Fibroblast of pulmonary artery (primary cell): ENCODE data around the gene DNAJC22.

ENCODE experiments used
- DNase-seq: peaks from one replicate; pipeline ENCODE4 v3.0.0-alpha.2; 2010; ENCODE audit warnings: low read depth
- H3K4me3 ChIP-seq: replicated peaks from 2 replicates; pipeline ENCODE4 v1.5.1; 2011; ENCODE audit warnings: low read depth, mild to moderate bottlenecking, control low read depth, low read length, moderate library complexity
- TF ChIP-seq, protein P1 (sequence below): IDR thresholded peaks from 2 replicates; pipeline ENCODE4 v1.5.1; 2011; ENCODE audit warnings: mild to moderate bottlenecking, control low read depth, low read length, inconsistent platforms; ENCODE audit errors: missing control alignments

Gene DNAJC22

DNA sequence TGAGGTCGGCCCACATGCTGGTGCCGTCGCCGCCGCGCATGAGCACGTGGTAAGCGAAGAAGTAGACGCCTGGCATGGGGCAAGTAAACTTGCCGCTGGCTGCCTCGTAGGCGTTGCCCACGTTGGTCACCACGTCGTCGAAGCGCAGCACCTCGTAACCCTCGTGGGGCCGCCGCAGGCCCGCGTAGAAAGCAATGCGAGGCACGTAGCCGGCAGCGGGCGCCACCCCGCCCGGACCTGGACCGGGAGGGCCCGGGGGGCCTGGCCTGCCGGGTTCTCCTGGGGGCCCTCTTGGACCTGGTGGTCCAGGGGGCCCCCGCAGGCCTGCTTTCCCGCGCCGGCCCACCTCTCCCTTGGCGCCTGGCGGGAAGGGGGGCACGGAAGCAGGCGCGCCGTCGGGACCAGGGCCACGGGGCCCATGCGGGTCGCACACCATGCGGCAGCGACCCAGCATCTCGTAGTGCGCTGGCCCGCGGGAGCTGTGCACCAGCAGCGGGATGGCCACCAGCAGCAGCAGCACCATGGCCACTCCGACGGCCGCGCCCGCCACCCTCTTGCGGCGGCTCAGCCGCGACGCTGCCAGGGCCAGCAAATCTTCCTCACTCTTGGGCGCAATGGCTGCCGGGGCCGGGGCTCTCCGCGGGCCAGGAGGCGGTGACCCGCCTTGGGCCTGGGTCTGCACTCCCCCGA is 10.6 kb upstream of the DNAJC22 start:
- H3K4me3 ChIP-seq, result no peak overlapping the region
- DNase-seq, result no peak
- TF ChIP-seq, protein P1, sequence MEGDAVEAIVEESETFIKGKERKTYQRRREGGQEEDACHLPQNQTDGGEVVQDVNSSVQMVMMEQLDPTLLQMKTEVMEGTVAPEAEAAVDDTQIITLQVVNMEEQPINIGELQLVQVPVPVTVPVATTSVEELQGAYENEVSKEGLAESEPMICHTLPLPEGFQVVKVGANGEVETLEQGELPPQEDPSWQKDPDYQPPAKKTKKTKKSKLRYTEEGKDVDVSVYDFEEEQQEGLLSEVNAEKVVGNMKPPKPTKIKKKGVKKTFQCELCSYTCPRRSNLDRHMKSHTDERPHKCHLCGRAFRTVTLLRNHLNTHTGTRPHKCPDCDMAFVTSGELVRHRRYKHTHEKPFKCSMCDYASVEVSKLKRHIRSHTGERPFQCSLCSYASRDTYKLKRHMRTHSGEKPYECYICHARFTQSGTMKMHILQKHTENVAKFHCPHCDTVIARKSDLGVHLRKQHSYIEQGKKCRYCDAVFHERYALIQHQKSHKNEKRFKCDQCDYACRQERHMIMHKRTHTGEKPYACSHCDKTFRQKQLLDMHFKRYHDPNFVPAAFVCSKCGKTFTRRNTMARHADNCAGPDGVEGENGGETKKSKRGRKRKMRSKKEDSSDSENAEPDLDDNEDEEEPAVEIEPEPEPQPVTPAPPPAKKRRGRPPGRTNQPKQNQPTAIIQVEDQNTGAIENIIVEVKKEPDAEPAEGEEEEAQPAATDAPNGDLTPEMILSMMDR, result no peak

DNA sequence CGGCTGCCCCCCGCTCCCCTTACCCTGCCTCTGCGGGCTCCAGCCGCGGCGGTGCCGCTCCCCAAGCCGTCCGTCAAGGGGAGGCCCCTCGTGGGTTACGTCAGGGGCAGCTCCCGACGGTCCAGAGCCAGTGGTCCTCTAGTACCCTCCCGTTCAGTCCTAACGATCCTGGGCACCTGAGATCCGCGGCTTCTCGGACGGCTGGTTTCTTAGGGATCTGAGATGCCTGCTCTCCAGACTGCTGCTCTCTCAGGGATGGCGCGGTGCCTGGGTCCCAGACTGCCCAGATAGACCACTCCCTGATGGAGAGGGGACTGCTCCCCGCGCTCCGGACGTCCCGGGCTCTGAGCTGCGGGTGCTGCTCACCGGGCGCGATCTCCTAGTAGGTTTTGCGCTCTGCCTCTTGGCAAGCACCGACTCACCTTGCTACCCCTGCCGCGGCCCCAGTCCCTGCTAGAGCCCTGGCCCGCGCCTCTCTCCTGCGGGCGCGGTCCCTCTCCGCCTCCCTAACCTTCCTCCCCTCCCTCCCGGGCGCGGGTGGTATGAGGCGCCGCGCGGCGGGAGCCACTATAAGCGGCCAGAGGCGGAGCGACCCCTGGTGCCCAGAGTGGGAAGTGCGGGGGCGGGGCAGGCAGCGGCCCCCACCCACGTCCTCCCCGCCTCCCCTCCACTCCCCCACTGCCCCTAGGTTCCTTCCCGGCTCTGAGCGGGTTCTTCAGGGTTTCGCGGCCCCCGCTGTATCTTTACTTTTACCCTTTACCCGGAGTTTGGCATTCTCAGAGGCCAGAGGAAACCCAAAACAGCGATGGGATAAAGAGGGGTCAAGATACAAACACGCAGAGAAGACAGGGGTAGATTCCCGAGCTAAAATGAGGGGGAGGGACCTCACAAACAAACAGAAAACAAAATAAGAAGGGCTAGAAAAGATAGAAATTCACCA is 9.8 kb upstream of the DNAJC22 start, which contains the start of gene C1QL4:
Gene C1QL4, minus strand, starts transcription at position 544 of the 940 bp plus-strand sequence. CDS start 711 bp downstream, outside the sequence.
- H3K4me3 ChIP-seq, result peak within 1 kb of the TSS; percentile 43
- TF ChIP-seq, protein P1, result peak; percentile 65
- DNase-seq, result peak; percentile 61

DNA sequence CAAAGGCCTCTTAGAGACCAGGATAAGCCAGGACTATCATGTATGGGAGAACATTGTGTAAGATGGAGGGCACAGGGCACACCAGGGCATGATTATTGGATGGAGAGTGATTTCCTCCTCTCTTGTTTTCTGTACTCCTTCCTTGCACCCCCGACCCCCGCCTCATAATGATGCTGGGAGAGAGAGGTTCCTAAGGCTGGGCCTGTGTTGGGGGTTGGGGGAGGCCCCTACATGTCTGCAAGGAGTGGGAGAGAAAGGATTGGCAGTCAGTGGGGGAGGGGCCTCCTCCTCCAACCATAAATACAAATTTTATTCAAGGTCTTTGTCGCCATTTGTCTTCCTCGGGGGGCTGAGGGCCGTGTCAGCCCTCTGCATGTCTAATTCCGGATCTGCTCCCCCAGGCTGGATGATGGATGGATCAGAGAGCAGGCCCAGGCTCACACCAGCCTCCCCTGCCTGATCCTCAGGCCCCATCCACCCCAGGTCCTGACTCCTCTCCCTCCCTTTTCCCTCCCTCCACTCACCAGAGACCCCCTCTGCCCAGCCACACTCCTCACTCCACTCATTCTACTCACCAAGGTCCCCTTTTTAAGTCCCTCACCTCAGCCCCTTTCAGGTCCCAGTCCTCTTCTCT is 7.7 kb upstream of the DNAJC22 start:
- H3K4me3 ChIP-seq, result no peak overlapping the region
- TF ChIP-seq, protein P1, result no peak
- DNase-seq, result no peak

DNA sequence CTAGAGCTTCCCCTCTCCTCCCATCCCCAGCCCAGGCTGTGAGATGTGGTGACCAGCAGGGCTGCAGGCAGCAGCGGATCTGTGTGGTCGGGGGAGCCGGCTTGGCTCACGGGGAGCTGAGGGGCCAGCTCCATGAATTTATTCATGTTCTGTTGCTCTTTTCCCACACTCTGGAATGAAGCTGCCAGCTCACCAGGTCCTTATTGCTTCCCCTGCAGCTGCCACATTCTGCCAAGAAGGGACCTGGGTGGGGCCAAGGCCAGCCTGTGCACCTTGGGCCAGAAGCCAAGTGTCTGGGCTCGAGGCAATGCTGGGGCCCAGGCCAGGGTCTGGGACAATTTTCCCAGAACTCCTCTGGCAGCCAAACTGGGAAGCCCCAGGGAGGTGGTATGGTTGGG is 7.2 kb upstream of the DNAJC22 start:
- DNase-seq, result no peak
- H3K4me3 ChIP-seq, result no peak overlapping the region
- TF ChIP-seq, protein P1, result no peak

DNA sequence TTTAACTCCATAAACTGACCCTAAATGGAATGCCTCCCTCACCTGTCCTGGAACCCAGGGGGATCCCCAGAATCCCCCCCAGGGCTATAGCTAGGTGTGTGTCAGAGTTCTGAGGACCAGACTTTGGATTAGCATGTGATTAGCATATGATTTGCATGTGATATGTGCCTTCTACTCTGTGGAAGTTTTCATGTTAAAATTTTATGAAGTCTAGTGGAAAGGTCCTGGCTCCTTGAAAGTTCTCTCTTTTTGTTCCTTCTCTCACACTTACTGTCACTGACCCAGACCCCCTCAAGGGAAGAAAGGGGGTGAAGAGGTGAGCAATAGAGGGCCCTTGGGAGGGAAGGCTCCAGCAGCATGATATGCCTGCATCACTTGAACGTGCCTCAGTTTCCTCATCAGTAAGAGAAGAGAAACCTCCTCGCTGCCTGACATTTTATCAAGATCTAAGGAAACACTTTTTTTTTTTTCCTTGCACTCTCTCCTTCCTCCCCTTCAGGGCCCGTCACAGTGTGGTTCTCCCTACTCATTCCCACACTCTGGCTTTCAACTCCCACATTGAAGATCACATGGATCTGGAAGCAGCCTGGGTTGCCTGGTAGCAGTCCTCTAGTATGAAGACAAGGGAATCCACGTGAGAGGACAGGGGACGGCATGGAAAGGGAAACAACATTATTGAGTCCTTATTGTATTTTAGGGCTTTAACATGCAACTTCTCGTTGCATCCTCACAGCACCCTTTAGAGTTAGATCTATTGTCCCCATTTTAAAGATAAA is 6.4 kb upstream of the DNAJC22 start:
- no peak overlapping the region for H3K4me3 ChIP-seq
- no peak for DNase-seq
- TF ChIP-seq, protein P1, result no peak
